NCI-H2107 (cell line): ENCODE measurements around the gene DPH5.
"Not testable (repeated sequence)": the region's sequence is repeated elsewhere in the genome, so short reads cannot be mapped to it uniquely, and the experiment has no call there.

Source experiments
- DNase-seq: peaks from one replicate; lab custom pipeline; 2025; lab: John Stamatoyannopoulos, UW

The DPH5 gene

GRCh38 chr1:101025657-101026429 lies at the start of gene DPH5:
TSS of gene DPH5 (minus strand) at chr1:101025784. CDS start at chr1:101025443, 341 bp downstream.
- peak; percentile 91 for DNase-seq

GRCh38 chr1:101073836-101074235 lies 48.3 kb upstream of the DPH5 start:
- no peak for DNase-seq

- peak; percentile 27 for DNase-seq
These were observed 45.9 kb upstream of the DPH5 start for GRCh38 chr1:101071470-101071891.

- DNase-seq: no peak
These were observed 43.6 kb upstream of the DPH5 start for GRCh38 chr1:101069158-101069557.

- DNase-seq: not testable (repeated sequence)
These were observed 41.4 kb upstream of the DPH5 start for GRCh38 chr1:101066937-101067335.

- no peak for DNase-seq
These were observed 40.8 kb upstream of the DPH5 start for GRCh38 chr1:101066260-101066936.

- no peak for DNase-seq
These were observed 40.0 kb upstream of the DPH5 start for GRCh38 chr1:101065575-101065974.

- no peak for DNase-seq
These were observed 39.1 kb upstream of the DPH5 start for GRCh38 chr1:101064697-101065096.

GRCh38 chr1:101060992-101061391 lies 35.4 kb upstream of the DPH5 start:
- no peak for DNase-seq

GRCh38 chr1:101059945-101060542 lies 34.5 kb upstream of the DPH5 start:
- no peak for DNase-seq

- DNase-seq: no peak
These were observed 30.0 kb upstream of the DPH5 start for GRCh38 chr1:101055623-101056022.

GRCh38 chr1:101051688-101052638 lies 26.4 kb upstream of the DPH5 start:
- no peak for DNase-seq

- no peak for DNase-seq
These were observed 25.3 kb upstream of the DPH5 start for GRCh38 chr1:101050869-101051268.

GRCh38 chr1:101044749-101045148 lies 19.2 kb upstream of the DPH5 start:
- DNase-seq: no peak

GRCh38 chr1:101044259-101044658 lies 18.7 kb upstream of the DPH5 start:
- no peak for DNase-seq

GRCh38 chr1:101043776-101044175 lies 18.2 kb upstream of the DPH5 start:
- no peak for DNase-seq

- no peak for DNase-seq
These were observed 15.7 kb upstream of the DPH5 start for GRCh38 chr1:101041300-101041699.

GRCh38 chr1:101040666-101041065 lies 15.1 kb upstream of the DPH5 start:
- no peak for DNase-seq

- DNase-seq: no peak
These were observed 13.7 kb upstream of the DPH5 start for GRCh38 chr1:101039245-101039644.

- no peak for DNase-seq
These were observed 11.7 kb upstream of the DPH5 start for GRCh38 chr1:101037316-101037715.

- DNase-seq: no peak
These were observed 7.4 kb upstream of the DPH5 start for GRCh38 chr1:101033017-101033416.

GRCh38 chr1:101032129-101032528 lies 6.5 kb upstream of the DPH5 start:
- not testable (repeated sequence) for DNase-seq
